Measurements from ENCODE around the gene DMD.

GRCh38 chrX:31588355-31588754, 1623.0 kb downstream of the DMD start:
- TF ChIP-seq CTCF (IDR thresholded peaks at IDR 0.05) (no peak), POLR2A (IDR thresholded peaks at IDR 0.05) (no peak), POLR2AphosphoS5 (IDR thresholded peaks at IDR 0.05) (no peak), EP300 (IDR thresholded peaks at IDR 0.05) (no peak)

Measured in sigmoid colon (tissue), 4 donors.